Esophagus muscularis mucosa (tissue), 4 donors: Measurements from ENCODE around the gene MYO9B. TPM values are rescaled to one million over a fixed set of nuclear protein-coding genes. Genes with fewer than 3 reads are reported as not detected.
A peak's percentile ranks its signal among the peaks of the same experiment; 100 is the strongest.

Experiments used
- DNase-seq: peaks from one replicate; pipeline ENCODE4 v3.0.0-alpha.2; 2017; ENCODE audit errors: extremely low spot score
- H3K27ac ChIP-seq, 4 donors: fragments of 200-600 bp; sonication (generic); replicated peaks in 1 of 4; 1 replicate in 3 of 4; 2 replicates in 1 of 4; pipeline ENCODE4 v1.5.1; 2016 to 2019; ENCODE audit warnings: mild to moderate bottlenecking in 1 of 4
- H3K27me3 ChIP-seq, 4 donors: fragments of 200-600 bp; sonication (generic); one replicate each; pipeline versions ENCODE4 v1.5.1 to v1.6.0; 2016 to 2019
- H3K36me3 ChIP-seq, 4 donors: fragments of 200-600 bp; sonication (generic); one replicate each; pipeline ENCODE4 v1.5.1; 2016 to 2019
- H3K4me1 ChIP-seq, 4 donors: fragments of 200-600 bp; sonication (generic); one replicate each; pipeline ENCODE4 v1.5.1; 2016 to 2019
- H3K4me3 ChIP-seq, 4 donors: fragments of 200-600 bp; sonication (generic); 1 replicate in 2 of 4; 2 replicates in 2 of 4; pipeline ENCODE4 v1.5.1; 2016 to 2019; ENCODE audit warnings: mild to moderate bottlenecking in 4 of 4, moderate library complexity in 1 of 4
- H3K9me3 ChIP-seq, 4 donors: fragments of 200-600 bp; sonication (generic); 1 replicate in 3 of 4; 2 replicates in 1 of 4; pipeline ENCODE4 v1.5.1; 2016 to 2019
- CTCF ChIP-seq, 3 experiments: fragments of 200-600 bp in 2 of 3; fragments of 450-650 bp in 1 of 3; sonication (generic) in 2 of 3; IDR thresholded peaks; one replicate each; pipeline ENCODE4 v1.5.1; 2017 to 2019; ENCODE audit warnings: antibody characterized with exemption in 3 of 3, mild to moderate bottlenecking in 2 of 3, moderate library complexity in 1 of 3
- EP300 ChIP-seq: sonication (generic); formaldehyde crosslinking; IDR thresholded peaks from one replicate; pipeline ENCODE4 v1.6.1; 2017; ENCODE audit warnings: antibody characterized with exemption
- POLR2A ChIP-seq: fragments of 450-650 bp; IDR thresholded peaks from one replicate; pipeline ENCODE4 v1.6.1; 2017; ENCODE audit warnings: antibody characterized with exemption, moderate library complexity, mild to moderate bottlenecking, low read depth
- POLR2AphosphoS5 ChIP-seq, 2 donors: sonication (generic); formaldehyde crosslinking; IDR thresholded peaks; one replicate each; pipeline ENCODE4 v1.6.1; 2017; ENCODE audit warnings: antibody characterized with exemption in 2 of 2
- WGBS: methylation state at CpG from one replicate; pipeline ENCODE4 v1.1.5; 2018; 5-methylcytosine and 5-hydroxymethylcytosine counted together
- intact Hi-C: fragments of 100-400 bp; cut with DNase I; formaldehyde crosslinking; loops from one replicate; pipeline ENCODE4 v1.15.1; 2023
- total RNA-seq, 4 donors: library from RNA; depleted of rRNA; stranded (reverse); fragments of >200 nt; gene quantifications; one replicate each; pipeline versions ENCODE4 v1.1.0 to v1.2.1, GENCODE V29; 2016

The MYO9B gene
- total RNA-seq, 4 donors from 2014 or later = 52.6 to 73.3 (median 57.7) TPM

- H3K4me1 ChIP-seq = no peaks in the 10 kb centered on the region
- 85% methylated on average over 9 of the region's 9 CpGs for WGBS
- intact Hi-C loops = no loop called here
These were observed 126.7 kb downstream of the MYO9B start for GRCh38 chr19:17202249-17202648.

GRCh38 chr19:17202713-17203112 lies 127.1 kb downstream of the MYO9B start:
- intact Hi-C loops = no loop called here
- 83% methylated on average over 3 of the region's 17 CpGs for WGBS

More at GRCh38 chr19:17202249-17202648, 126.7 kb downstream of the MYO9B start:
- DNase-seq = no peak
- H3K4me3 ChIP-seq = no peak overlapping the region
- H3K36me3 ChIP-seq = peaks cover 52 to 100% (median 89%) of the 10 kb centered on the region in 4 donors
- H3K27ac ChIP-seq = no peak overlapping the region
- no peak for TF ChIP-seq CTCF (IDR thresholded peaks at IDR 0.05)
- TF ChIP-seq POLR2A = no peak
- TF ChIP-seq POLR2AphosphoS5 (IDR thresholded peaks at IDR 0.05) = no peak
- TF ChIP-seq EP300 = no peak
- H3K27me3 ChIP-seq = no peaks in the 10 kb centered on the region
- H3K9me3 ChIP-seq = no peaks in the 10 kb centered on the region

GRCh38 chr19:17205237-17206140 lies 129.9 kb downstream of the MYO9B start:
- Histone ChIP-seq H3K9me3 (no peaks in the 10 kb centered on the region), H3K27ac (no peak overlapping the region), H3K4me3 (no peak overlapping the region), H3K27me3 (no peaks in the 10 kb centered on the region), H3K36me3 (peaks cover 38 to 100% (median 87%) of the 10 kb centered on the region in 4 donors), H3K4me1 (no peaks in the 10 kb centered on the region)
- peak in 1 of 2 donors; percentile 9 for TF ChIP-seq POLR2AphosphoS5 (IDR thresholded peaks at IDR 0.05)
- peak; percentile 60 to 78 (median 74) for TF ChIP-seq CTCF (IDR thresholded peaks at IDR 0.05)
- TF ChIP-seq EP300 = no peak
- TF ChIP-seq POLR2A = no peak
- intact Hi-C loops = loop anchor here (1.0 kb wide), 1 partner anchor 77 kb away; no protein-coding TSS in a partner anchor
- WGBS = 75% methylated on average over 22 of the region's 27 CpGs
- no peak for DNase-seq

More at GRCh38 chr19:17202713-17203112, 127.1 kb downstream of the MYO9B start:
- Histone ChIP-seq H3K4me1 (no peaks in the 10 kb centered on the region), H3K36me3 (peaks cover 47 to 100% (median 87%) of the 10 kb centered on the region in 4 donors), H3K4me3 (no peak overlapping the region), H3K27ac (no peak overlapping the region), H3K9me3 (no peaks in the 10 kb centered on the region), H3K27me3 (no peaks in the 10 kb centered on the region)
- no peak for DNase-seq
- TF ChIP-seq POLR2A = no peak
- TF ChIP-seq POLR2AphosphoS5 (IDR thresholded peaks at IDR 0.05) = no peak
- TF ChIP-seq EP300 = no peak

GRCh38 chr19:17206736-17207581 lies 131.4 kb downstream of the MYO9B start:
- Histone ChIP-seq H3K4me1 (no peaks in the 10 kb centered on the region), H3K27ac (no peak overlapping the region), H3K27me3 (no peaks in the 10 kb centered on the region), H3K36me3 (peaks cover 34 to 100% (median 86%) of the 10 kb centered on the region in 4 donors), H3K9me3 (no peaks in the 10 kb centered on the region), H3K4me3 (no peak overlapping the region)
- whole genome bisulfite sequencing = 91% methylated on average over 13 of the region's 25 CpGs
- no peak for TF ChIP-seq POLR2AphosphoS5 (IDR thresholded peaks at IDR 0.05)
- no peak for TF ChIP-seq EP300
- no peak for TF ChIP-seq POLR2A
- no peak for TF ChIP-seq CTCF (IDR thresholded peaks at IDR 0.05)
- intact Hi-C loops = no loop called here
- no peak for DNase-seq
